Endothelial cell of umbilical vein (primary cell): ENCODE data around the gene HECW1. TPM values are rescaled to one million over a fixed set of nuclear protein-coding genes. Genes with fewer than 3 reads are reported as not detected.

Experiments used
- BruUV-seq: library from RNA; stranded (reverse); fragments of 400-500 nt; replicated peaks from 2 replicates; lab custom pipeline; 2021; lab: Mats Ljungman, UMichigan
- CTCF ChIA-PET: fragments of 300-600, 350-600 bp; sonication (Branson Sonifier 250); formaldehyde crosslinking; loops from one replicate; lab custom pipeline; 2021; ENCODE audit warnings: antibody characterized with exemption, inconsistent platforms; lab: Charles Lee
- POLR2A ChIA-PET: fragments of 300-600, 350-600 bp; sonication (Branson Sonifier 250); formaldehyde crosslinking; loops from one replicate; lab custom pipeline; 2021; ENCODE audit warnings: antibody characterized with exemption, inconsistent platforms; lab: Charles Lee
- DNase-seq: peaks from one replicate; pipeline ENCODE4 v3.0.0-alpha.2; 2011; ENCODE audit warnings: low read depth, low spot score
- FAIRE-seq: peaks from 2 replicates; lab custom pipeline; 2011; peaks lifted over from hg19 to GRCh38; lab: Jason Lieb, UNC
- H2AFZ ChIP-seq: 2 replicates; pipeline ENCODE4 v1.6.0; 2012; ENCODE audit warnings: low read depth, low read length, control low read depth, inconsistent platforms
- H3K27ac ChIP-seq: 2 replicates; pipeline ENCODE4 v1.5.1; 2011; ENCODE audit warnings: low read depth, mild to moderate bottlenecking, control low read depth, low read length, moderate library complexity; ENCODE audit not compliant: insufficient read depth
- H3K27me3 ChIP-seq, 2 experiments: 2 replicates each; pipeline versions ENCODE4 v1.6.0 to v1.6.1; 2011; ENCODE audit warnings: low read length in 2 of 2, mixed read lengths in 1 of 2; ENCODE audit not compliant: control insufficient read depth in 2 of 2, insufficient read depth in 2 of 2
- H3K36me3 ChIP-seq, 2 experiments: 2 replicates in 1 of 2; 3 replicates in 1 of 2; pipeline ENCODE4 v1.5.1; 2011; ENCODE audit warnings: low read length in 2 of 2, mild to moderate bottlenecking in 1 of 2, moderate library complexity in 1 of 2; ENCODE audit not compliant: control insufficient read depth in 2 of 2, insufficient read depth in 2 of 2; ENCODE audit errors: extremely low read depth in 1 of 2
- H3K4me1 ChIP-seq: 3 replicates; pipeline ENCODE4 v1.5.1; 2011; ENCODE audit warnings: mild to moderate bottlenecking, low read length; ENCODE audit not compliant: control insufficient read depth, insufficient read depth; ENCODE audit errors: extremely low read depth
- H3K4me2 ChIP-seq: 2 replicates; pipeline ENCODE4 v1.6.1; 2011; ENCODE audit warnings: low read length, control low read depth, mixed read lengths; ENCODE audit not compliant: insufficient read depth
- H3K4me3 ChIP-seq, 3 experiments: fragments of 200-600 bp in 1 of 3; sonication (generic), shearing (Covaris generic) in 1 of 3; replicated peaks in 1 of 3; 2 replicates each; pipeline ENCODE4 v1.5.1; 2011 to 2016; ENCODE audit warnings: control low read depth in 3 of 3, low read length in 3 of 3, mild to moderate bottlenecking in 2 of 3, inconsistent platforms in 1 of 3, low read depth in 1 of 3, moderate library complexity in 1 of 3; ENCODE audit not compliant: insufficient read depth in 1 of 3
- H3K79me2 ChIP-seq: 2 replicates; pipeline ENCODE4 v1.6.0; 2012; ENCODE audit warnings: low read length, inconsistent platforms; ENCODE audit not compliant: control insufficient read depth, insufficient read depth
- H3K9ac ChIP-seq: replicated peaks from 2 replicates; pipeline ENCODE3; 2011; ENCODE audit warnings: low read length, control low read depth; ENCODE audit not compliant: insufficient read depth; ENCODE audit errors: extremely low read depth
- H3K9me1 ChIP-seq: replicated peaks from 3 replicates; pipeline ENCODE4 v1.6.0; 2011; ENCODE audit warnings: mild to moderate bottlenecking, low read length; ENCODE audit not compliant: control insufficient read depth, insufficient read depth; ENCODE audit errors: extremely low read depth
- H3K9me3 ChIP-seq: replicated peaks from 2 replicates; pipeline ENCODE4 v1.5.1; 2012; ENCODE audit warnings: low read length, inconsistent platforms; ENCODE audit not compliant: control insufficient read depth, insufficient read depth
- H4K20me1 ChIP-seq: replicated peaks from 2 replicates; pipeline ENCODE3; 2011; ENCODE audit warnings: mild to moderate bottlenecking, low read length; ENCODE audit not compliant: control insufficient read depth, insufficient read depth; ENCODE audit errors: extremely low read depth
- CTCF ChIP-seq, 2 donors: IDR thresholded peaks; 1 replicate in 1 of 2; 2 replicates in 1 of 2; pipeline ENCODE4 v1.5.1; 2011; ENCODE audit warnings: low read length in 2 of 2, mild to moderate bottlenecking in 2 of 2, moderate library complexity in 2 of 2, control low read depth in 1 of 2, inconsistent platforms in 1 of 2, low read depth in 1 of 2; ENCODE audit not compliant: insufficient read depth in 1 of 2; ENCODE audit errors: extremely low read depth in 1 of 2
- EZH2 ChIP-seq: IDR thresholded peaks from 2 replicates; pipeline ENCODE4 v1.6.1; 2012; ENCODE audit warnings: borderline replicate concordance, low read depth, mild to moderate bottlenecking, moderate library complexity, low read length, inconsistent platforms; ENCODE audit not compliant: severe bottlenecking
- FOS ChIP-seq: IDR thresholded peaks from 2 replicates; pipeline ENCODE4 v1.6.1; 2011; ENCODE audit warnings: mild to moderate bottlenecking, low read length, moderate library complexity, borderline replicate concordance; ENCODE audit not compliant: insufficient read depth
- GATA2 ChIP-seq: IDR thresholded peaks from 2 replicates; pipeline ENCODE4 v1.7.0; 2011; ENCODE audit warnings: low read depth, mild to moderate bottlenecking, moderate library complexity, mixed read lengths, low read length; ENCODE audit not compliant: insufficient read length, insufficient read depth
- JUN ChIP-seq: IDR thresholded peaks from 2 replicates; pipeline ENCODE4 v1.6.1; 2011; ENCODE audit warnings: borderline replicate concordance, low read depth; ENCODE audit not compliant: insufficient read length, insufficient read depth
- MYC ChIP-seq: IDR thresholded peaks from one replicate; pipeline ENCODE4 v1.6.1; 2011; ENCODE audit warnings: mild to moderate bottlenecking, low read depth, low read length
- POLR2A ChIP-seq: IDR thresholded peaks from 2 replicates; pipeline ENCODE4 v1.6.1; 2012; ENCODE audit warnings: low read depth, mild to moderate bottlenecking, control low read depth, low read length
- POLR2AphosphoS5 ChIP-seq: IDR thresholded peaks from 2 replicates; pipeline ENCODE4 v1.6.1; 2012; ENCODE audit warnings: low read depth, mild to moderate bottlenecking, control low read depth, low read length, moderate library complexity; ENCODE audit not compliant: insufficient read depth
- dilution Hi-C: fragments of 300-500 bp; cut with MboI; formaldehyde crosslinking; loops from one replicate; pipeline ENCODE4 v1.15.0; 2019; ENCODE audit warnings: low sequenced_read_pairs; ENCODE audit not compliant: extremely low pct_ligation_motif_present
- intact Hi-C: fragments of 100-400 bp; cut with micrococcal nuclease; formaldehyde crosslinking; loops from one replicate; pipeline ENCODE4 v1.10.0; 2022
- polyA plus RNA-seq, 4 experiments: library from polyadenylated mRNA; depleted of rRNA in 3 of 4; stranded (reverse) in 3 of 4; unstranded in 1 of 4; fragments of >200 nt; gene quantifications; 2 replicates each; pipeline versions ENCODE4 v1.2.1 to v1.2.3, GENCODE V29; 2011 to 2012; ENCODE audit warnings: missing spikeins in 1 of 4
- total RNA-seq: library from RNA; stranded (reverse); gene quantifications from 2 replicates; pipeline ENCODE4 v1.2.3, GENCODE V29; 2021
- TF ChIP-seq, protein P1 (sequence below): IDR thresholded peaks from 2 replicates; pipeline ENCODE4 v1.6.1; 2011; ENCODE audit not compliant: insufficient read depth, insufficient read length

The HECW1 gene
- total and polyA plus RNA-seq, 2 donors (not counting 3 experiments of a cell fraction or from before 2014, with no cell fraction given) = not detected

DNA sequence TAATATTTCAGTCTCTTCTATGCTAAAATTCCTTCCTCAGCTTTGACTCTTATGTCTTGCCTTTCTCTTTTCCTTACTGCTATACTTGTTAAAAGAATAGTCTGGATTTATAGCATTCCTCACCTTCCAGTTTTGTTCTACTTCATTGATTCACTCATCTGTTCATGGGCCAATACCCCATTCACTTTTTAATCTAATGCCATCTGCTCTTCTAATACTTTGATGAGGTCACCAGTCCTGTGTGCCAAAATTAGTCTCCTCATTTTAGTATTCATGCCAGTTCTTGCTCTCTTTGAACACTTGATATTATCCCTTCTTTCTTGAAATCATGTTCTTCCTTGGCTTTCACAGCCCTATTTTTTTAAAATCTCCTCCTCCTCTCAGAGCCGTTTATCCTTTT, 489.8 kb downstream of the HECW1 start:
- dilution Hi-C loops (no loop called here), intact Hi-C loops (no loop called here)
- Histone ChIP-seq H3K27me3 (no peaks in the 10 kb centered on the region), H4K20me1 (peaks cover 9% of the 10 kb centered on the region), H3K9me1 (no peaks in the 10 kb centered on the region), H2AFZ (no peak overlapping the region), H3K4me2 (no peak overlapping the region), H3K4me1 (no peaks in the 10 kb centered on the region), H3K27ac (no peak overlapping the region), H3K9me3 (no peaks in the 10 kb centered on the region), H3K4me3 (no peak overlapping the region), H3K9ac (no peak overlapping the region), H3K36me3 (peaks cover 3 to 22% of the 10 kb centered on the region in 2 experiments), H3K79me2 (peaks cover 97% of the 10 kb centered on the region)
- FAIRE-seq = no peak
- ChIA-PET POLR2A (no interaction called here), CTCF (interaction anchor here (1.3 kb wide), 1 partner anchor 19 kb away, joined by 5 read pairs; the partner anchor contains the start of gene STK17A)
- no peak for TF ChIP-seq JUN
- TF ChIP-seq CTCF (IDR thresholded peaks at IDR 0.05; ENCODE audit: extremely low read depth in 1 of 2, insufficient read depth in 1 of 2, low read depth in 1 of 2, low read length in 2 of 2) = no peak
- no peak for TF ChIP-seq EZH2
- no peak for TF ChIP-seq GATA2
- TF ChIP-seq MYC = no peak
- no peak for TF ChIP-seq POLR2A
- TF ChIP-seq, protein P1, sequence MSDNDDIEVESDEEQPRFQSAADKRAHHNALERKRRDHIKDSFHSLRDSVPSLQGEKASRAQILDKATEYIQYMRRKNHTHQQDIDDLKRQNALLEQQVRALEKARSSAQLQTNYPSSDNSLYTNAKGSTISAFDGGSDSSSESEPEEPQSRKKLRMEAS = no peak
- no peak for TF ChIP-seq FOS
- no peak for TF ChIP-seq POLR2AphosphoS5
- no TSS peak for BruUV-seq
- DNase-seq = no peak
